GM23338 (cell line): ENCODE data around the gene GAK. TPM values are rescaled to one million over a fixed set of nuclear protein-coding genes. Genes with fewer than 3 reads are reported as not detected.

Source experiments
- ATAC-seq: fragments of 200-7000 bp; cut with Tn5 transposase; 3 replicates; pipeline ENCODE4 v1.9.1; 2020
- DNase-seq: peaks from one replicate; pipeline ENCODE4 v3.0.0-alpha.2; 2015; ENCODE audit warnings: low spot score
- H2AFZ ChIP-seq: fragments of 200-600 bp; sonication (generic); 2 replicates; pipeline ENCODE4 v1.8.0; 2016; ENCODE audit warnings: antibody characterized with exemption, mild to moderate bottlenecking, moderate library complexity
- H3F3A ChIP-seq: fragments of 200-600 bp; sonication (generic); replicated peaks from 2 replicates; pipeline ENCODE4 v1.8.0; 2017; ENCODE audit warnings: antibody characterized with exemption, mixed run types, low read depth
- H3K27ac ChIP-seq: fragments of 200-600 bp; sonication (generic); 2 replicates; pipeline ENCODE4 v1.6.1; 2016; ENCODE audit warnings: low read depth
- H3K27me3 ChIP-seq: fragments of 200-600 bp; sonication (generic); 2 replicates; pipeline ENCODE4 v1.8.0; 2016; ENCODE audit warnings: mild to moderate bottlenecking, mixed run types, moderate library complexity; ENCODE audit not compliant: insufficient read depth
- H3K36me3 ChIP-seq: fragments of 200-600 bp; sonication (generic); 2 replicates; pipeline ENCODE4 v1.8.0; 2016; ENCODE audit warnings: mild to moderate bottlenecking; ENCODE audit not compliant: insufficient read depth
- H3K4me1 ChIP-seq: fragments of 200-600 bp; sonication (generic); 2 replicates; pipeline ENCODE4 v1.8.0; 2016; ENCODE audit warnings: mild to moderate bottlenecking, moderate library complexity; ENCODE audit not compliant: insufficient read depth
- H3K4me2 ChIP-seq: fragments of 200-600 bp; sonication (generic); 2 replicates; pipeline ENCODE4 v1.7.1; 2017; ENCODE audit warnings: mixed run types
- H3K4me3 ChIP-seq: fragments of 200-600 bp; sonication (generic); 2 replicates; pipeline ENCODE4 v1.6.1; 2016; ENCODE audit warnings: mixed run types
- H3K79me2 ChIP-seq: fragments of 200-600 bp; sonication (generic); replicated peaks from 2 replicates; pipeline ENCODE4 v1.8.0; 2017; ENCODE audit warnings: mild to moderate bottlenecking; ENCODE audit not compliant: insufficient read depth
- H3K9me2 ChIP-seq: fragments of 200-600 bp; sonication (generic); 2 replicates; pipeline ENCODE4 v1.8.0; 2017; ENCODE audit not compliant: insufficient read depth
- H4K20me1 ChIP-seq: fragments of 200-600 bp; sonication (generic); replicated peaks from 2 replicates; pipeline ENCODE4 v1.8.0; 2017; ENCODE audit warnings: mild to moderate bottlenecking; ENCODE audit not compliant: insufficient read depth
- H3K27ac Mint-ChIP-seq: 2 replicates; pipeline ENCODE4 v1.8.0; 2020; ENCODE audit warnings: inconsistent platforms, mild to moderate bottlenecking, moderate library complexity, mixed read lengths
- H3K27me3 Mint-ChIP-seq: 3 replicates; pipeline ENCODE4 v1.8.0; 2022; ENCODE audit warnings: low read depth, mild to moderate bottlenecking, moderate library complexity, mixed read lengths, inconsistent platforms; ENCODE audit not compliant: insufficient read depth, poor library complexity
- H3K36me3 Mint-ChIP-seq: 3 replicates; pipeline ENCODE4 v1.8.0; 2021; ENCODE audit warnings: low read depth, mild to moderate bottlenecking, inconsistent platforms, moderate library complexity, mixed read lengths
- H3K4me1 Mint-ChIP-seq: 3 replicates; pipeline ENCODE4 v1.8.0; 2020; ENCODE audit warnings: mild to moderate bottlenecking, inconsistent platforms, mixed read lengths
- H3K4me3 Mint-ChIP-seq: 3 replicates; pipeline ENCODE4 v1.8.0; 2021; ENCODE audit warnings: moderate library complexity, mild to moderate bottlenecking, inconsistent platforms, mixed read lengths
- H3K9me3 Mint-ChIP-seq: 3 replicates; pipeline ENCODE4 v1.8.0; 2020; ENCODE audit warnings: moderate library complexity, mild to moderate bottlenecking, inconsistent platforms, mixed read lengths
- CREB1 ChIP-seq: fragments of 250-450 bp; sonication (Bioruptor Pico); IDR thresholded peaks from 2 replicates; pipeline ENCODE4 v1.5.0; 2020; ENCODE audit warnings: low read depth, mild to moderate bottlenecking, moderate library complexity
- CTCF ChIP-seq, 2 experiments: fragments of 200-600 bp in 1 of 2; sonication (generic) in 1 of 2; conservative IDR thresholded peaks; 2 replicates each; pipeline versions ENCODE4 v1.5.1 to v1.6.1; 2016 to 2017; ENCODE audit warnings: antibody characterized with exemption in 2 of 2, low read depth in 2 of 2, mild to moderate bottlenecking in 2 of 2, moderate library complexity in 1 of 2
- ETS1 ChIP-seq: IDR thresholded peaks from 2 replicates; pipeline ENCODE4 v1.6.1; 2016; ENCODE audit warnings: antibody characterized with exemption
- EZH2 ChIP-seq: fragments of 200-600 bp; sonication (generic); IDR thresholded peaks from one replicate; pipeline ENCODE4 v1.8.0; 2017; ENCODE audit warnings: antibody characterized with exemption, mild to moderate bottlenecking, low read depth; ENCODE audit not compliant: unreplicated experiment
- EZH2phosphoT487 ChIP-seq: fragments of 200-600 bp; sonication (generic); IDR thresholded peaks from one replicate; pipeline ENCODE4 v1.8.1; 2018; ENCODE audit warnings: antibody characterized with exemption; ENCODE audit not compliant: unreplicated experiment
- JUNB ChIP-seq: IDR thresholded peaks from one replicate; pipeline ENCODE4 v1.6.1; 2016; ENCODE audit warnings: antibody characterized with exemption; ENCODE audit not compliant: unreplicated experiment
- NANOG ChIP-seq: IDR thresholded peaks from 2 replicates; pipeline ENCODE4 v1.6.1; 2016; ENCODE audit warnings: antibody characterized with exemption, borderline replicate concordance
- POLR2AphosphoS5 ChIP-seq: IDR thresholded peaks from 2 replicates; pipeline ENCODE4 v1.6.1; 2016; ENCODE audit warnings: antibody characterized with exemption, low read depth
- STAT1 ChIP-seq: IDR thresholded peaks from one replicate; pipeline ENCODE4 v1.6.1; 2016; ENCODE audit warnings: antibody characterized with exemption; ENCODE audit not compliant: unreplicated experiment
- ZNF114 ChIP-seq: fragments of 250-450 bp; sonication (Bioruptor Pico); IDR thresholded peaks from 2 replicates; pipeline ENCODE4 v1.5.0; 2020; ENCODE audit warnings: mild to moderate bottlenecking, moderate library complexity
- ZNF331 ChIP-seq: fragments of 250-450 bp; sonication (Bioruptor Pico); IDR thresholded peaks from 2 replicates; pipeline ENCODE4 v1.5.0; 2020; ENCODE audit warnings: low read depth, mild to moderate bottlenecking, moderate library complexity
- ZNF462 ChIP-seq: fragments of 250-450 bp; sonication (Bioruptor Pico); IDR thresholded peaks from 2 replicates; pipeline ENCODE4 v1.5.0; 2020; ENCODE audit warnings: mild to moderate bottlenecking, moderate library complexity
- polyA plus RNA-seq: library from polyadenylated mRNA; unstranded; fragments of >200 nt; fragmentation: Nextera tagmentation; extraction: Ambion mirVana; gene quantifications from 2 replicates; pipeline ENCODE4 v1.2.1, GENCODE V29; 2016
- total RNA-seq: library from RNA; depleted of rRNA; stranded (reverse); fragments of >200 nt; shearing (Covaris generic); gene quantifications from 2 replicates; pipeline ENCODE4 v1.2.3, GENCODE V29; 2014
- TF ChIP-seq, protein P1 (sequence below): IDR thresholded peaks from one replicate; pipeline ENCODE4 v1.6.1; 2018; ENCODE audit warnings: antibody characterized with exemption; ENCODE audit not compliant: unreplicated experiment

Gene GAK
- total and polyA plus RNA-seq, 2 experiments from 2014 or later: 48.5 to 124 TPM

GRCh38 chr4:866068-866760 is 65.9 kb downstream of the GAK start:
- H3K9me3 Mint-ChIP-seq: 0 out of 3 replicates have a peak, but pooled peaks cover 4% of the 10 kb centered on the region
- no peaks in the 10 kb centered on the region for H3K79me2 ChIP-seq
- H2AFZ ChIP-seq: no peak overlapping the region
- no peak overlapping the region for H3K27ac ChIP-seq
- H3K9me2 ChIP-seq: no peaks in the 10 kb centered on the region
- no peak overlapping the region for H3K4me2 ChIP-seq
- H4K20me1 ChIP-seq: no peaks in the 10 kb centered on the region
- H3K36me3 ChIP-seq: no peaks in the 10 kb centered on the region
- no peak overlapping the region for H3K4me3 ChIP-seq
- ATAC-seq (no peak), DNase-seq (no peak)
- peaks cover 12% of the 10 kb centered on the region for H3K27me3 Mint-ChIP-seq
- no peak overlapping the region for H3K4me3 Mint-ChIP-seq
- no peaks in the 10 kb centered on the region for H3K27me3 ChIP-seq
- H3F3A ChIP-seq: peaks cover 18% of the 10 kb centered on the region
- H3K4me1 Mint-ChIP-seq: no peaks in the 10 kb centered on the region
- no peak overlapping the region; the same call in 1 of the 2 replicates for H3K27ac Mint-ChIP-seq
- H3K36me3 Mint-ChIP-seq: peaks cover 48% of the 10 kb centered on the region
- no peak for TF ChIP-seq STAT1
- no peak for TF ChIP-seq EZH2
- TF ChIP-seq NANOG: no peak
- TF ChIP-seq ZNF462 (CRISPR knock-in tag): no peak
- no peak for TF ChIP-seq CTCF (conservative IDR thresholded peaks at IDR 0.05; ENCODE audit: low read depth in 2 of 2)
- TF ChIP-seq ZNF331 (CRISPR knock-in tag): no peak
- TF ChIP-seq EZH2phosphoT487: no peak
- TF ChIP-seq JUNB: no peak
- TF ChIP-seq ETS1: no peak
- no peak for TF ChIP-seq ZNF114
- TF ChIP-seq POLR2AphosphoS5: no peak
- TF ChIP-seq CREB1 (CRISPR knock-in tag): no peak
- TF ChIP-seq, protein P1, sequence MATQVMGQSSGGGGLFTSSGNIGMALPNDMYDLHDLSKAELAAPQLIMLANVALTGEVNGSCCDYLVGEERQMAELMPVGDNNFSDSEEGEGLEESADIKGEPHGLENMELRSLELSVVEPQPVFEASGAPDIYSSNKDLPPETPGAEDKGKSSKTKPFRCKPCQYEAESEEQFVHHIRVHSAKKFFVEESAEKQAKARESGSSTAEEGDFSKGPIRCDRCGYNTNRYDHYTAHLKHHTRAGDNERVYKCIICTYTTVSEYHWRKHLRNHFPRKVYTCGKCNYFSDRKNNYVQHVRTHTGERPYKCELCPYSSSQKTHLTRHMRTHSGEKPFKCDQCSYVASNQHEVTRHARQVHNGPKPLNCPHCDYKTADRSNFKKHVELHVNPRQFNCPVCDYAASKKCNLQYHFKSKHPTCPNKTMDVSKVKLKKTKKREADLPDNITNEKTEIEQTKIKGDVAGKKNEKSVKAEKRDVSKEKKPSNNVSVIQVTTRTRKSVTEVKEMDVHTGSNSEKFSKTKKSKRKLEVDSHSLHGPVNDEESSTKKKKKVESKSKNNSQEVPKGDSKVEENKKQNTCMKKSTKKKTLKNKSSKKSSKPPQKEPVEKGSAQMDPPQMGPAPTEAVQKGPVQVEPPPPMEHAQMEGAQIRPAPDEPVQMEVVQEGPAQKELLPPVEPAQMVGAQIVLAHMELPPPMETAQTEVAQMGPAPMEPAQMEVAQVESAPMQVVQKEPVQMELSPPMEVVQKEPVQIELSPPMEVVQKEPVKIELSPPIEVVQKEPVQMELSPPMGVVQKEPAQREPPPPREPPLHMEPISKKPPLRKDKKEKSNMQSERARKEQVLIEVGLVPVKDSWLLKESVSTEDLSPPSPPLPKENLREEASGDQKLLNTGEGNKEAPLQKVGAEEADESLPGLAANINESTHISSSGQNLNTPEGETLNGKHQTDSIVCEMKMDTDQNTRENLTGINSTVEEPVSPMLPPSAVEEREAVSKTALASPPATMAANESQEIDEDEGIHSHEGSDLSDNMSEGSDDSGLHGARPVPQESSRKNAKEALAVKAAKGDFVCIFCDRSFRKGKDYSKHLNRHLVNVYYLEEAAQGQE: no peak
- no peaks in the 10 kb centered on the region for H3K4me1 ChIP-seq
